WTC11 (cell line): ENCODE measurements around the gene CGGBP1. TPM values are rescaled to one million over a fixed set of nuclear protein-coding genes. Genes with fewer than 3 reads are reported as not detected.

ENCODE experiments used
- ATAC-seq: fragments of 200-7000 bp; cut with Tn5 transposase; 2 replicates; pipeline ENCODE4 v1.10.0; 2021; ENCODE audit warnings: mild to moderate bottlenecking, moderate library complexity
- CTCF ChIA-PET: fragments of 300-600 bp; sonication (Branson Sonifier 250); formaldehyde crosslinking; loops from one replicate; lab custom pipeline; 2021; ENCODE audit warnings: antibody characterized with exemption; lab: Charles Lee
- POLR2A ChIA-PET: fragments of 350-600 bp; sonication (Branson Sonifier 250); formaldehyde crosslinking; loops from one replicate; lab custom pipeline; 2021; ENCODE audit warnings: antibody characterized with exemption; lab: Charles Lee
- DNase-seq: peaks from one replicate; pipeline ENCODE4 v3.0.0; 2021; ENCODE audit warnings: low spot score
- H3K27ac Mint-ChIP-seq: 2 replicates; pipeline ENCODE4 v1.8.0; 2021; ENCODE audit warnings: mixed read lengths
- H3K27me3 Mint-ChIP-seq: 2 replicates; pipeline ENCODE4 v1.8.0; 2021; ENCODE audit warnings: low read depth, mild to moderate bottlenecking, moderate library complexity, mixed read lengths
- H3K36me3 Mint-ChIP-seq: 2 replicates; pipeline ENCODE4 v1.8.0; 2021; ENCODE audit warnings: mixed read lengths
- H3K4me1 Mint-ChIP-seq: 2 replicates; pipeline ENCODE4 v1.8.0; 2022; ENCODE audit warnings: mixed read lengths
- H3K4me3 Mint-ChIP-seq: 2 replicates; pipeline ENCODE4 v1.8.0; 2021; ENCODE audit warnings: mild to moderate bottlenecking, moderate library complexity, mixed read lengths
- H3K9me3 Mint-ChIP-seq: 2 replicates; pipeline ENCODE4 v1.8.0; 2021; ENCODE audit warnings: mixed read lengths
- CBFB ChIP-seq: sonication (generic); formaldehyde crosslinking; IDR thresholded peaks from 2 replicates; pipeline ENCODE4 v1.8.1; 2022; ENCODE audit warnings: mild to moderate bottlenecking, low read depth, missing genetic modification reagents
- HMGA2 ChIP-seq: fragments of 250-450 bp; sonication (Bioruptor Pico); IDR thresholded peaks from 2 replicates; pipeline ENCODE4 v1.4.0; 2021; ENCODE audit warnings: mild to moderate bottlenecking, moderate library complexity
- IRF2 ChIP-seq: sonication (generic); formaldehyde crosslinking; IDR thresholded peaks from 2 replicates; pipeline ENCODE4 v1.8.0; 2022; ENCODE audit warnings: low read depth, missing genetic modification reagents, borderline replicate concordance
- JUN ChIP-seq: sonication (generic); formaldehyde crosslinking; IDR thresholded peaks from 2 replicates; pipeline ENCODE4 v1.8.0; 2023; ENCODE audit warnings: mild to moderate bottlenecking, missing genetic modification reagents
- MYBL2 ChIP-seq: sonication (generic); formaldehyde crosslinking; IDR thresholded peaks from 2 replicates; pipeline ENCODE4 v1.8.1; 2023; ENCODE audit warnings: mild to moderate bottlenecking, moderate library complexity, missing genetic modification reagents
- NFYB ChIP-seq: sonication (generic); formaldehyde crosslinking; conservative IDR thresholded peaks from 2 replicates; pipeline ENCODE4 v1.8.0; 2022; ENCODE audit warnings: low read depth, missing genetic modification reagents
- NR2C2 ChIP-seq: sonication (generic); formaldehyde crosslinking; IDR thresholded peaks from 2 replicates; pipeline ENCODE4 v1.8.0; 2022; ENCODE audit warnings: mild to moderate bottlenecking, missing genetic modification reagents
- OVOL2 ChIP-seq: fragments of 250-450 bp; sonication (Bioruptor Pico); IDR thresholded peaks from 2 replicates; pipeline ENCODE4 v1.9.0; 2021; ENCODE audit warnings: mild to moderate bottlenecking, borderline replicate concordance
- PRRX2 ChIP-seq: fragments of 250-450 bp; sonication (Bioruptor Pico); IDR thresholded peaks from 2 replicates; pipeline ENCODE4 v1.8.0; 2021; ENCODE audit warnings: mild to moderate bottlenecking
- SP1 ChIP-seq: sonication (generic); formaldehyde crosslinking; conservative IDR thresholded peaks from 2 replicates; pipeline ENCODE4 v1.8.1; 2022; ENCODE audit warnings: missing genetic modification reagents
- TEAD1 ChIP-seq: sonication (generic); formaldehyde crosslinking; IDR thresholded peaks from 2 replicates; pipeline ENCODE4 v1.8.0; 2022; ENCODE audit warnings: mild to moderate bottlenecking, missing genetic modification reagents
- TP53 ChIP-seq: sonication (generic); formaldehyde crosslinking; IDR thresholded peaks from 2 replicates; pipeline ENCODE4 v1.8.1; 2023; ENCODE audit warnings: mild to moderate bottlenecking, missing genetic modification reagents
- ZBTB21 ChIP-seq: sonication (generic); formaldehyde crosslinking; IDR thresholded peaks from 2 replicates; pipeline ENCODE4 v1.8.1; 2023; ENCODE audit warnings: mild to moderate bottlenecking, missing genetic modification reagents, borderline replicate concordance
- ZNF219 ChIP-seq: sonication (generic); formaldehyde crosslinking; IDR thresholded peaks from 2 replicates; pipeline ENCODE4 v1.8.0; 2023; ENCODE audit warnings: missing genetic modification reagents, mild to moderate bottlenecking, borderline replicate concordance
- ZNF416 ChIP-seq: fragments of 250-450 bp; sonication (Bioruptor Pico); IDR thresholded peaks from 2 replicates; pipeline ENCODE4 v1.9.0; 2021; ENCODE audit warnings: mild to moderate bottlenecking, inconsistent platforms
- ZNF423 ChIP-seq: fragments of 250-450 bp; sonication (Bioruptor Pico); IDR thresholded peaks from 2 replicates; pipeline ENCODE4 v2.1.2; 2022; ENCODE audit warnings: mild to moderate bottlenecking, moderate library complexity
- total RNA-seq: library from RNA; stranded (reverse); gene quantifications from 3 replicates; pipeline ENCODE4 v1.2.3, GENCODE V29; 2021
- TF ChIP-seq, protein P1 (sequence below): sonication (generic); formaldehyde crosslinking; IDR thresholded peaks from 2 replicates; pipeline ENCODE4 v1.8.0; 2023; ENCODE audit warnings: missing genetic modification reagents, mild to moderate bottlenecking, borderline replicate concordance
- TF ChIP-seq, protein P2 (sequence below): sonication (generic); formaldehyde crosslinking; IDR thresholded peaks from 2 replicates; pipeline ENCODE4 v1.8.1; 2022; ENCODE audit warnings: low read depth, missing genetic modification reagents, borderline replicate concordance
- TF ChIP-seq, protein P3 (sequence below): fragments of 250-450 bp; sonication (Bioruptor Pico); IDR thresholded peaks from 2 replicates; pipeline ENCODE4 v2.1.2; 2022; ENCODE audit warnings: mild to moderate bottlenecking, moderate library complexity
- TF ChIP-seq, protein P4 (sequence below): sonication (generic); formaldehyde crosslinking; IDR thresholded peaks from 2 replicates; pipeline ENCODE4 v1.8.0; 2023; ENCODE audit warnings: missing genetic modification reagents
- TF ChIP-seq, protein P5 (sequence below): sonication (generic); formaldehyde crosslinking; conservative IDR thresholded peaks from 2 replicates; pipeline ENCODE4 v1.8.1; 2023; ENCODE audit warnings: mild to moderate bottlenecking, low read depth, missing genetic modification reagents, moderate library complexity
- TF ChIP-seq, protein P6 (sequence below): sonication (generic); formaldehyde crosslinking; IDR thresholded peaks from 2 replicates; pipeline ENCODE4 v1.8.0; 2022; ENCODE audit warnings: mild to moderate bottlenecking, missing genetic modification reagents

CGGBP1 gene
- total RNA-seq, 1 experiment from 2014 or later = 57.6 TPM

DNA sequence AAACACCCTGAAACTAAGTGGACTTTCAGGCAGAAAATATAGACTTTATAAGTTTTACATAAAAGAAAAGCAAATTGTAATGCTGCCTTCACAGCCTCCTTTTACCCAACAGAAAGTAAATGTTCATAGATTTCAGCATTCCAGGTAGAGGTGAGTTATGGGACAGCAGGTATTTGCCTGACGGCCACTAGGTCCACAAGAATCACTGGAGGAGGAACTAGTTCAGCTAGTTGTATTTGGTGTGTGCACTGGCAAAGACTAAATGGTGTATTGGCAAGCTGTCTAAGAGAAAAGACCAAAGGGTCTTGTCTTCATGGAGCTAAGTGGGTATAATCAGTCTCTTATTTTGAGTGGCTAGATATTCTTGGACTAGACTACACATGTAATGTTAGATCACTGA, 34.5 kb upstream of the CGGBP1 start:
- Mint-ChIP-seq H3K4me3 (no peak overlapping the region), H3K36me3 (peaks cover 26% of the 10 kb centered on the region), H3K27ac (no peak overlapping the region), H3K9me3 (peaks cover 9% of the 10 kb centered on the region), H3K27me3 (no peaks in the 10 kb centered on the region), H3K4me1 (no peaks in the 10 kb centered on the region)
- POLR2A ChIA-PET = no interaction called here
- TF ChIP-seq IRF2 (CRISPR knock-in tag) (no peak), ZBTB21 (CRISPR knock-in tag) (no peak), ZNF416 (no peak)
- TF ChIP-seq, protein P1, sequence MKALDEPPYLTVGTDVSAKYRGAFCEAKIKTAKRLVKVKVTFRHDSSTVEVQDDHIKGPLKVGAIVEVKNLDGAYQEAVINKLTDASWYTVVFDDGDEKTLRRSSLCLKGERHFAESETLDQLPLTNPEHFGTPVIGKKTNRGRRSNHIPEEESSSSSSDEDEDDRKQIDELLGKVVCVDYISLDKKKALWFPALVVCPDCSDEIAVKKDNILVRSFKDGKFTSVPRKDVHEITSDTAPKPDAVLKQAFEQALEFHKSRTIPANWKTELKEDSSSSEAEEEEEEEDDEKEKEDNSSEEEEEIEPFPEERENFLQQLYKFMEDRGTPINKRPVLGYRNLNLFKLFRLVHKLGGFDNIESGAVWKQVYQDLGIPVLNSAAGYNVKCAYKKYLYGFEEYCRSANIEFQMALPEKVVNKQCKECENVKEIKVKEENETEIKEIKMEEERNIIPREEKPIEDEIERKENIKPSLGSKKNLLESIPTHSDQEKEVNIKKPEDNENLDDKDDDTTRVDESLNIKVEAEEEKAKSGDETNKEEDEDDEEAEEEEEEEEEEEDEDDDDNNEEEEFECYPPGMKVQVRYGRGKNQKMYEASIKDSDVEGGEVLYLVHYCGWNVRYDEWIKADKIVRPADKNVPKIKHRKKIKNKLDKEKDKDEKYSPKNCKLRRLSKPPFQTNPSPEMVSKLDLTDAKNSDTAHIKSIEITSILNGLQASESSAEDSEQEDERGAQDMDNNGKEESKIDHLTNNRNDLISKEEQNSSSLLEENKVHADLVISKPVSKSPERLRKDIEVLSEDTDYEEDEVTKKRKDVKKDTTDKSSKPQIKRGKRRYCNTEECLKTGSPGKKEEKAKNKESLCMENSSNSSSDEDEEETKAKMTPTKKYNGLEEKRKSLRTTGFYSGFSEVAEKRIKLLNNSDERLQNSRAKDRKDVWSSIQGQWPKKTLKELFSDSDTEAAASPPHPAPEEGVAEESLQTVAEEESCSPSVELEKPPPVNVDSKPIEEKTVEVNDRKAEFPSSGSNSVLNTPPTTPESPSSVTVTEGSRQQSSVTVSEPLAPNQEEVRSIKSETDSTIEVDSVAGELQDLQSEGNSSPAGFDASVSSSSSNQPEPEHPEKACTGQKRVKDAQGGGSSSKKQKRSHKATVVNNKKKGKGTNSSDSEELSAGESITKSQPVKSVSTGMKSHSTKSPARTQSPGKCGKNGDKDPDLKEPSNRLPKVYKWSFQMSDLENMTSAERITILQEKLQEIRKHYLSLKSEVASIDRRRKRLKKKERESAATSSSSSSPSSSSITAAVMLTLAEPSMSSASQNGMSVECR (CRISPR knock-in tag) = no peak
- CTCF ChIA-PET = no interaction called here
- no peak for DNase-seq
- ATAC-seq = no peak

DNA sequence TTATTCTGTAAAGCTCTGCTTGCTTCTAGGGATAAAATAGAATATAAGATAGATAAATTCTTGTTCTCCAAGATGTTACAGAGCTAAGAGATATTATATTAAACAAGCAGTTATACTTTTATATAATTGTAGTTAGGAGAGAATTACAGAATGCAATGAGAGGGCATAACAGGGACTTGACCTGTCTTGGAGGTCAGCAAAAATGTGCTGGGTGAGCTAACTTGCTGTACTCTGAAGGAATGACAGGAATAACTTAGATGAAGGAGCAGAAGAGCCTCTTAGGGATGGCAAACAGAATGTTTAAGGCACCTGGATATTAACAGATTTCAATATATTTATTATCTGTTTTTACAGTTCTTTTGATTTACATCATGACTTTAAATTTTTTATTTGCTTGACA, 33.5 kb upstream of the CGGBP1 start:
- no peak for DNase-seq
- H3K27ac Mint-ChIP-seq = no peak overlapping the region
- H3K36me3 Mint-ChIP-seq = peaks cover 20% of the 10 kb centered on the region
- peaks cover 9% of the 10 kb centered on the region for H3K9me3 Mint-ChIP-seq
- TF ChIP-seq IRF2 (CRISPR knock-in tag) = no peak
- TF ChIP-seq PRRX2 (CRISPR knock-in tag) = no peak
- TF ChIP-seq NR2C2 (CRISPR knock-in tag) = no peak
- ChIA-PET POLR2A (no interaction called here), CTCF (no interaction called here)
- no peak overlapping the region for H3K4me3 Mint-ChIP-seq
- H3K4me1 Mint-ChIP-seq = no peaks in the 10 kb centered on the region
- ATAC-seq = no peak
- no peaks in the 10 kb centered on the region for H3K27me3 Mint-ChIP-seq

DNA sequence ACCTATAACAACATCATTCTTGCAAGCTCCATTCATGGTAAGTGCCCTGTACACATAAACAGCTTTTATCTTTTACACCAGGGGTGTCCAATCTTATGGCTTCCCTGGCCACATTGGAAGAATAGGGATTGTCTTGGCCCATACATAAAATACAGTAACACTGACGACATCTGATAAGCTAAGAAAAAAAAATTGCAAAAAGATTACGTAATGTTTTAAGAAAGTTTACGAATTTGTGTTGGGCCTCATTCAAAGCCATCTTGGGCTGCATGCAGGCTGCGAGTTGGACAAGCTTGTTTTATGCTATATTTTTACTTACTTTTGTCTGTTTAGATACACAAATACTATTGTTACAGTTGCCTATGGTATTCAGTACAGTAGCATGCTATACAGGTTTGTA, 31.9 kb upstream of the CGGBP1 start:
- H3K4me1 Mint-ChIP-seq = no peaks in the 10 kb centered on the region
- TF ChIP-seq SP1 (no peak), ZNF219 (CRISPR knock-in tag) (no peak), JUN (CRISPR knock-in tag) (no peak), MYBL2 (CRISPR knock-in tag) (no peak), ZNF423 (CRISPR knock-in tag) (no peak), HMGA2 (no peak), NFYB (CRISPR knock-in tag) (no peak), TP53 (CRISPR knock-in tag) (no peak), ZNF416 (no peak), CBFB (CRISPR knock-in tag) (no peak), OVOL2 (CRISPR knock-in tag) (no peak), TEAD1 (CRISPR knock-in tag) (no peak)
- TF ChIP-seq, protein P2, sequence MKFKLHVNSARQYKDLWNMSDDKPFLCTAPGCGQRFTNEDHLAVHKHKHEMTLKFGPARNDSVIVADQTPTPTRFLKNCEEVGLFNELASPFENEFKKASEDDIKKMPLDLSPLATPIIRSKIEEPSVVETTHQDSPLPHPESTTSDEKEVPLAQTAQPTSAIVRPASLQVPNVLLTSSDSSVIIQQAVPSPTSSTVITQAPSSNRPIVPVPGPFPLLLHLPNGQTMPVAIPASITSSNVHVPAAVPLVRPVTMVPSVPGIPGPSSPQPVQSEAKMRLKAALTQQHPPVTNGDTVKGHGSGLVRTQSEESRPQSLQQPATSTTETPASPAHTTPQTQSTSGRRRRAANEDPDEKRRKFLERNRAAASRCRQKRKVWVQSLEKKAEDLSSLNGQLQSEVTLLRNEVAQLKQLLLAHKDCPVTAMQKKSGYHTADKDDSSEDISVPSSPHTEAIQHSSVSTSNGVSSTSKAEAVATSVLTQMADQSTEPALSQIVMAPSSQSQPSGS (CRISPR knock-in tag) = no peak
- TF ChIP-seq, protein P3, sequence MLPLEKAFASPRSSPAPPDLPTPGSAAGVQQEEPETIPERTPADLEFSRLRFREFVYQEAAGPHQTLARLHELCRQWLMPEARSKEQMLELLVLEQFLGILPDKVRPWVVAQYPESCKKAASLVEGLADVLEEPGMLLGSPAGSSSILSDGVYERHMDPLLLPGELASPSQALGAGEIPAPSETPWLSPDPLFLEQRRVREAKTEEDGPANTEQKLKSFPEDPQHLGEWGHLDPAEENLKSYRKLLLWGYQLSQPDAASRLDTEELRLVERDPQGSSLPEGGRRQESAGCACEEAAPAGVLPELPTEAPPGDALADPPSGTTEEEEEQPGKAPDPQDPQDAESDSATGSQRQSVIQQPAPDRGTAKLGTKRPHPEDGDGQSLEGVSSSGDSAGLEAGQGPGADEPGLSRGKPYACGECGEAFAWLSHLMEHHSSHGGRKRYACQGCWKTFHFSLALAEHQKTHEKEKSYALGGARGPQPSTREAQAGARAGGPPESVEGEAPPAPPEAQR = no peak
- TF ChIP-seq, protein P4, sequence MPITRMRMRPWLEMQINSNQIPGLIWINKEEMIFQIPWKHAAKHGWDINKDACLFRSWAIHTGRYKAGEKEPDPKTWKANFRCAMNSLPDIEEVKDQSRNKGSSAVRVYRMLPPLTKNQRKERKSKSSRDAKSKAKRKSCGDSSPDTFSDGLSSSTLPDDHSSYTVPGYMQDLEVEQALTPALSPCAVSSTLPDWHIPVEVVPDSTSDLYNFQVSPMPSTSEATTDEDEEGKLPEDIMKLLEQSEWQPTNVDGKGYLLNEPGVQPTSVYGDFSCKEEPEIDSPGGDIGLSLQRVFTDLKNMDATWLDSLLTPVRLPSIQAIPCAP (CRISPR knock-in tag) = no peak
- TF ChIP-seq, protein P5, sequence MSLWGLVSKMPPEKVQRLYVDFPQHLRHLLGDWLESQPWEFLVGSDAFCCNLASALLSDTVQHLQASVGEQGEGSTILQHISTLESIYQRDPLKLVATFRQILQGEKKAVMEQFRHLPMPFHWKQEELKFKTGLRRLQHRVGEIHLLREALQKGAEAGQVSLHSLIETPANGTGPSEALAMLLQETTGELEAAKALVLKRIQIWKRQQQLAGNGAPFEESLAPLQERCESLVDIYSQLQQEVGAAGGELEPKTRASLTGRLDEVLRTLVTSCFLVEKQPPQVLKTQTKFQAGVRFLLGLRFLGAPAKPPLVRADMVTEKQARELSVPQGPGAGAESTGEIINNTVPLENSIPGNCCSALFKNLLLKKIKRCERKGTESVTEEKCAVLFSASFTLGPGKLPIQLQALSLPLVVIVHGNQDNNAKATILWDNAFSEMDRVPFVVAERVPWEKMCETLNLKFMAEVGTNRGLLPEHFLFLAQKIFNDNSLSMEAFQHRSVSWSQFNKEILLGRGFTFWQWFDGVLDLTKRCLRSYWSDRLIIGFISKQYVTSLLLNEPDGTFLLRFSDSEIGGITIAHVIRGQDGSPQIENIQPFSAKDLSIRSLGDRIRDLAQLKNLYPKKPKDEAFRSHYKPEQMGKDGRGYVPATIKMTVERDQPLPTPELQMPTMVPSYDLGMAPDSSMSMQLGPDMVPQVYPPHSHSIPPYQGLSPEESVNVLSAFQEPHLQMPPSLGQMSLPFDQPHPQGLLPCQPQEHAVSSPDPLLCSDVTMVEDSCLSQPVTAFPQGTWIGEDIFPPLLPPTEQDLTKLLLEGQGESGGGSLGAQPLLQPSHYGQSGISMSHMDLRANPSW (CRISPR knock-in tag) = no peak
- TF ChIP-seq, protein P6, sequence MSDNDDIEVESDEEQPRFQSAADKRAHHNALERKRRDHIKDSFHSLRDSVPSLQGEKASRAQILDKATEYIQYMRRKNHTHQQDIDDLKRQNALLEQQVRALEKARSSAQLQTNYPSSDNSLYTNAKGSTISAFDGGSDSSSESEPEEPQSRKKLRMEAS (CRISPR knock-in tag) = no peak
- H3K36me3 Mint-ChIP-seq = peaks cover 24% of the 10 kb centered on the region
- POLR2A ChIA-PET = no interaction called here
- no peaks in the 10 kb centered on the region for H3K27me3 Mint-ChIP-seq
- no peak overlapping the region for H3K27ac Mint-ChIP-seq
- CTCF ChIA-PET = interaction anchor here (2.2 kb wide), 1 partner anchor 23 kb away, joined by 10 read pairs; no protein-coding TSS in a partner anchor
- no peak for ATAC-seq
- DNase-seq = no peak
- peaks cover 9% of the 10 kb centered on the region for H3K9me3 Mint-ChIP-seq
- H3K4me3 Mint-ChIP-seq = no peak overlapping the region
